HG02981 (cell line): Measurements from ENCODE around the gene HMOX1.
"Not testable (repeated sequence)": the region's sequence is repeated elsewhere in the genome, so short reads cannot be mapped to it uniquely, and the experiment has no call there.

Experiments
- ATAC-seq: cut with Tn5 transposase; IDR thresholded peaks from one replicate; pipeline ENCODE4 v1.9.1; 2021; ENCODE audit warnings: mild to moderate bottlenecking, moderate library complexity; ENCODE audit not compliant: unreplicated experiment

The HMOX1 gene

GRCh38 chr22:35430897-35431322, 50.0 kb downstream of the HMOX1 start:
- ATAC-seq = no peak

GRCh38 chr22:35431483-35432227, 50.8 kb downstream of the HMOX1 start:
- ATAC-seq = no peak

GRCh38 chr22:35432228-35432905, 51.5 kb downstream of the HMOX1 start:
- no peak for ATAC-seq

GRCh38 chr22:35434061-35434710, 53.3 kb downstream of the HMOX1 start:
- ATAC-seq = no peak

- no peak for ATAC-seq
Observed at GRCh38 chr22:35435201-35435740, 54.4 kb downstream of the HMOX1 start.

- ATAC-seq = no peak
Observed at GRCh38 chr22:35436421-35436820, 55.5 kb downstream of the HMOX1 start.

- no peak for ATAC-seq
Observed at GRCh38 chr22:35437049-35437448, 56.2 kb downstream of the HMOX1 start.

GRCh38 chr22:35438673-35439364, 57.9 kb downstream of the HMOX1 start:
- not testable (repeated sequence) for ATAC-seq

GRCh38 chr22:35439365-35439717, 58.4 kb downstream of the HMOX1 start:
- ATAC-seq = no peak

- no peak for ATAC-seq
Observed at GRCh38 chr22:35440129-35440528, 59.2 kb downstream of the HMOX1 start.

- no peak for ATAC-seq
Observed at GRCh38 chr22:35441489-35442100, 60.7 kb downstream of the HMOX1 start.

GRCh38 chr22:35442471-35442870, 61.6 kb downstream of the HMOX1 start:
- ATAC-seq = no peak

GRCh38 chr22:35443338-35443737, 62.4 kb downstream of the HMOX1 start:
- no peak for ATAC-seq
